ENCODE data around the gene ECE1. TPM values are rescaled to one million over a fixed set of nuclear protein-coding genes. Genes with fewer than 3 reads are reported as not detected.
A peak's percentile ranks its signal among the peaks of the same experiment; 100 is the strongest.

Gene ECE1
- total and polyA plus RNA-seq, 2 of the 13 experiments (the other 11 are each of a cell fraction or from before 2014, with no cell fraction given): 13.5 to 21.2 TPM

- TF ChIP-seq ZNF318 (CRISPR knock-in tag; IDR thresholded peaks at IDR 0.05) (no peak), ZNF589 (CRISPR knock-in tag; conservative IDR thresholded peaks at IDR 0.05) (no peak; the same call in 1 of the 2 replicates), NFKBIZ (CRISPR knock-in tag; IDR thresholded peaks at IDR 0.05) (peak; percentile 52; the same call in 1 of the 2 replicates), NR3C1 (CRISPR knock-in tag; IDR thresholded peaks at IDR 0.05) (no peak), STAG1 (CRISPR knock-in tag; IDR thresholded peaks at IDR 0.05) (no peak), TAF15 (IDR thresholded peaks at IDR 0.05; ENCODE audit: low read depth, low read length, poor library complexity, severe bottlenecking) (no peak), ZNF841 (CRISPR knock-in tag; IDR thresholded peaks at IDR 0.05; ENCODE audit: borderline replicate concordance) (no peak), ZNF768 (CRISPR knock-in tag; IDR thresholded peaks at IDR 0.05) (no peak), ZNF720 (CRISPR knock-in tag; IDR thresholded peaks at IDR 0.05) (no peak), MED13 (CRISPR knock-in tag; IDR thresholded peaks at IDR 0.05) (no peak), SRF (IDR thresholded peaks at IDR 0.05; ENCODE audit: low read depth, low read length) (no peak), POLR2A (IDR thresholded peaks at IDR 0.05; ENCODE audit: insufficient read depth in 1 of 2, low read depth in 2 of 2, low read length in 2 of 2) (no peak), ZNF468 (CRISPR knock-in tag; IDR thresholded peaks at IDR 0.05) (no peak), MEIS2 (CRISPR knock-in tag; IDR thresholded peaks at IDR 0.05) (0 out of 2 replicates have a peak, but pooled peaks have one; percentile 58), ZNF546 (CRISPR knock-in tag; conservative IDR thresholded peaks at IDR 0.05) (no peak), SNRNP70 (IDR thresholded peaks at IDR 0.05; ENCODE audit: low read depth, low read length) (no peak), MAX (IDR thresholded peaks at IDR 0.05) (peak; percentile 92), SUZ12 (IDR thresholded peaks at IDR 0.05; ENCODE audit: low read depth, low read length) (no peak)
- TF ChIP-seq, protein P1, sequence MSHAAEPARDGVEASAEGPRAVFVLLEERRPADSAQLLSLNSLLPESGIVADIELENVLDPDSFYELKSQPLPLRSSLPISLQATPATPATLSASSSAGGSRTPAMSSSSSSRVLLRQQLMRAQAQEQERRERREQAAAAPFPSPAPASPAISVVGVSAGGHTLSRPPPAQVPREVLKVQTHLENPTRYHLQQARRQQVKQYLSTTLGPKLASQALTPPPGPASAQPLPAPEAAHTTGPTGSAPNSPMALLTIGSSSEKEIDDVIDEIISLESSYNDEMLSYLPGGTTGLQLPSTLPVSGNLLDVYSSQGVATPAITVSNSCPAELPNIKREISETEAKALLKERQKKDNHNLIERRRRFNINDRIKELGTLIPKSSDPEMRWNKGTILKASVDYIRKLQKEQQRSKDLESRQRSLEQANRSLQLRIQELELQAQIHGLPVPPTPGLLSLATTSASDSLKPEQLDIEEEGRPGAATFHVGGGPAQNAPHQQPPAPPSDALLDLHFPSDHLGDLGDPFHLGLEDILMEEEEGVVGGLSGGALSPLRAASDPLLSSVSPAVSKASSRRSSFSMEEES (CRISPR knock-in tag; IDR thresholded peaks at IDR 0.05): peak; percentile 72
Measured at GRCh38 chr1:21338573-21339355, 48.5 kb upstream of the ECE1 start (continued).

Data from HepG2 (cell line).